OCI-LY1 (cell line): Measurements from ENCODE around the gene FHL3.

ENCODE experiments used
- H2AFZ ChIP-seq: fragments of 200-600 bp; sonication (generic), shearing (Covaris generic); 2 replicates; pipeline ENCODE4 v1.6.0; 2014; ENCODE audit warnings: antibody characterized with exemption, mild to moderate bottlenecking, low read length
- H3F3A ChIP-seq: fragments of 200-600 bp; sonication (generic), shearing (Covaris generic); 2 replicates; pipeline ENCODE4 v1.6.0; 2014; ENCODE audit warnings: mild to moderate bottlenecking, antibody characterized with exemption, low read length, moderate library complexity; ENCODE audit not compliant: insufficient read depth
- H3K27ac ChIP-seq: fragments of 200-600 bp; sonication (generic); 2 replicates; pipeline ENCODE4 v1.5.1; 2014; ENCODE audit warnings: low read length, mixed run types, mild to moderate bottlenecking, low read depth; ENCODE audit not compliant: poor library complexity, severe bottlenecking
- H3K27me3 ChIP-seq: fragments of 200-600 bp; sonication (generic); 2 replicates; pipeline ENCODE4 v1.6.0; 2014; ENCODE audit warnings: antibody characterized with exemption, mild to moderate bottlenecking, low read length, moderate library complexity; ENCODE audit not compliant: insufficient read depth
- H3K36me3 ChIP-seq: fragments of 200-600 bp; sonication (generic); 2 replicates; pipeline ENCODE4 v1.6.1; 2014; ENCODE audit warnings: mild to moderate bottlenecking, antibody characterized with exemption, low read length, moderate library complexity, mixed read lengths; ENCODE audit not compliant: insufficient read depth
- H3K4me1 ChIP-seq: fragments of 200-600 bp; sonication (generic); 2 replicates; pipeline ENCODE4 v1.5.1; 2014; ENCODE audit warnings: mild to moderate bottlenecking, low read length, moderate library complexity; ENCODE audit not compliant: insufficient read depth, severe bottlenecking
- H3K4me2 ChIP-seq: fragments of 200-600 bp; sonication (generic), shearing (Covaris generic); 2 replicates; pipeline ENCODE4 v1.6.1; 2014; ENCODE audit warnings: low read length
- H3K4me3 ChIP-seq: fragments of 200-600 bp; sonication (generic); 2 replicates; pipeline ENCODE4 v1.5.1; 2014; ENCODE audit warnings: low read length, low read depth, mild to moderate bottlenecking, mixed read lengths; ENCODE audit not compliant: poor library complexity, severe bottlenecking
- H3K79me2 ChIP-seq: fragments of 200-600 bp; shearing (Covaris generic); 2 replicates; pipeline ENCODE4 v1.6.1; 2016; ENCODE audit warnings: mixed run types, low read length, mixed read lengths; ENCODE audit not compliant: insufficient read depth
- H3K9ac ChIP-seq: fragments of 200-600 bp; sonication (generic), shearing (Covaris generic); 2 replicates; pipeline ENCODE4 v1.6.1; 2014; ENCODE audit warnings: mild to moderate bottlenecking, low read length, mixed read lengths
- H3K9me2 ChIP-seq: fragments of 200-600 bp; sonication (generic), shearing (Covaris generic); 2 replicates; pipeline ENCODE4 v1.6.1; 2014; ENCODE audit warnings: low read depth, mild to moderate bottlenecking, low read length, mixed read lengths
- H3K9me3 ChIP-seq: fragments of 200-600 bp; shearing (Covaris generic); 2 replicates; pipeline ENCODE4 v1.6.1; 2014; ENCODE audit warnings: low read length, mixed read lengths
- H4K20me1 ChIP-seq: fragments of 200-600 bp; sonication (generic), shearing (Covaris generic); 2 replicates; pipeline ENCODE4 v1.6.0; 2016; ENCODE audit warnings: mild to moderate bottlenecking, low read length; ENCODE audit not compliant: insufficient read depth
- CTCF ChIP-seq: fragments of 200-600 bp; sonication (generic), shearing (Covaris generic); IDR thresholded peaks from 2 replicates; pipeline ENCODE4 v1.5.1; 2017; ENCODE audit warnings: mild to moderate bottlenecking, antibody characterized with exemption, low read length, moderate library complexity, mixed read lengths
- EZH2 ChIP-seq: fragments of 200-600 bp; sonication (generic), shearing (Covaris generic); IDR thresholded peaks from 2 replicates; pipeline ENCODE4 v1.8.0; 2017; ENCODE audit warnings: borderline replicate concordance, mixed run types, mild to moderate bottlenecking, antibody characterized with exemption, low read length, moderate library complexity, mixed read lengths

The FHL3 gene

GRCh38 chr1:38039331-38040088 lies 34.2 kb upstream of the FHL3 start:
- Histone ChIP-seq H3K4me2 (no peak overlapping the region), H3K9me3 (no peaks in the 10 kb centered on the region), H2AFZ (no peak overlapping the region), H3K27ac (no peak overlapping the region), H3F3A (no peaks in the 10 kb centered on the region), H3K4me3 (no peak overlapping the region), H3K27me3 (peaks cover 4% of the 10 kb centered on the region; the same call in 1 of the 2 replicates), H4K20me1 (no peaks in the 10 kb centered on the region), H3K79me2 (no peaks in the 10 kb centered on the region), H3K9ac (no peak overlapping the region), H3K4me1 (no peaks in the 10 kb centered on the region), H3K9me2 (no peaks in the 10 kb centered on the region), H3K36me3 (no peaks in the 10 kb centered on the region)
- no peak for TF ChIP-seq EZH2
- TF ChIP-seq CTCF = no peak

- no peak overlapping the region for H3K27ac ChIP-seq
- H3K36me3 ChIP-seq = no peaks in the 10 kb centered on the region
- H3K4me1 ChIP-seq = no peaks in the 10 kb centered on the region
- no peak overlapping the region for H3K4me2 ChIP-seq
- no peak overlapping the region for H3K9ac ChIP-seq
- H3K4me3 ChIP-seq = no peak overlapping the region
- no peak overlapping the region for H2AFZ ChIP-seq
- no peak for TF ChIP-seq EZH2
- TF ChIP-seq CTCF = no peak
- no peaks in the 10 kb centered on the region for H4K20me1 ChIP-seq
- no peaks in the 10 kb centered on the region for H3K79me2 ChIP-seq
- no peaks in the 10 kb centered on the region for H3K9me2 ChIP-seq
- no peaks in the 10 kb centered on the region for H3F3A ChIP-seq
- peaks cover 4% of the 10 kb centered on the region; the same call in 1 of the 2 replicates for H3K27me3 ChIP-seq
- no peaks in the 10 kb centered on the region for H3K9me3 ChIP-seq
Measured at GRCh38 chr1:38038861-38039260, 33.5 kb upstream of the FHL3 start.

- H3K4me2 ChIP-seq = no peak overlapping the region
- H3K9me2 ChIP-seq = no peaks in the 10 kb centered on the region
- no peak overlapping the region for H3K9ac ChIP-seq
- no peaks in the 10 kb centered on the region for H3K79me2 ChIP-seq
- peaks cover 4% of the 10 kb centered on the region; the same call in 1 of the 2 replicates for H3K27me3 ChIP-seq
- H3K4me3 ChIP-seq = no peak overlapping the region
- no peak overlapping the region for H3K27ac ChIP-seq
- H3K4me1 ChIP-seq = no peaks in the 10 kb centered on the region
- peak; percentile 39 for TF ChIP-seq CTCF
- no peak for TF ChIP-seq EZH2
- no peak overlapping the region for H2AFZ ChIP-seq
- no peaks in the 10 kb centered on the region for H3K9me3 ChIP-seq
- H3F3A ChIP-seq = no peaks in the 10 kb centered on the region
- H4K20me1 ChIP-seq = no peaks in the 10 kb centered on the region
- H3K36me3 ChIP-seq = no peaks in the 10 kb centered on the region
Measured at GRCh38 chr1:38037221-38037939, 32.1 kb upstream of the FHL3 start.
